Activated B cell treated with CpG ODN at 0.5 μM for 24 hours (primary cell): ENCODE results near the gene EEIG1. TPM values are rescaled to one million over a fixed set of nuclear protein-coding genes. Genes with fewer than 3 reads are reported as not detected.

Source experiments
- ATAC-seq: fragments of 200-7000 bp; cut with Tn5 transposase; one replicate; pipeline ENCODE4 v1.10.0; 2021; ENCODE audit warnings: low read depth, mild to moderate bottlenecking, moderate library complexity
- CTCF ChIA-PET: fragments of 350-600 bp; sonication (Branson Sonifier 250); formaldehyde crosslinking; loops from one replicate; lab custom pipeline; 2021; ENCODE audit warnings: antibody characterized with exemption; lab: Charles Lee
- POLR2A ChIA-PET: fragments of 350-600 bp; sonication (Branson Sonifier 250); formaldehyde crosslinking; loops from one replicate; lab custom pipeline; 2021; ENCODE audit warnings: antibody characterized with exemption; lab: Charles Lee
- DNase-seq: peaks from one replicate; pipeline ENCODE4 v3.0.0; 2022
- H3K27ac Mint-ChIP-seq: one replicate; pipeline ENCODE4 v1.8.0; 2020; ENCODE audit warnings: mixed read lengths
- H3K27me3 Mint-ChIP-seq: one replicate; pipeline ENCODE4 v1.8.0; 2021; ENCODE audit warnings: mixed read lengths
- H3K36me3 Mint-ChIP-seq: one replicate; pipeline ENCODE4 v1.8.0; 2021; ENCODE audit warnings: low read depth, mixed read lengths
- H3K4me1 Mint-ChIP-seq: one replicate; pipeline ENCODE4 v1.8.0; 2021; ENCODE audit warnings: mixed read lengths
- H3K4me3 Mint-ChIP-seq: one replicate; pipeline ENCODE4 v1.8.0; 2020; ENCODE audit warnings: mild to moderate bottlenecking, mixed read lengths
- H3K9me3 Mint-ChIP-seq: one replicate; pipeline ENCODE4 v1.8.0; 2020; ENCODE audit warnings: mixed read lengths
- intact Hi-C: fragments of 100-400 bp; cut with micrococcal nuclease; formaldehyde crosslinking; loops from one replicate; pipeline ENCODE4 v1.15.1; 2024
- total RNA-seq: library from RNA; stranded (reverse); gene quantifications from 2 replicates; pipeline ENCODE4 v1.2.3, GENCODE V29; 2022
- TF ChIP-seq, protein P1 (sequence below): fragments of 200-600 bp; IDR thresholded peaks from one replicate; pipeline ENCODE4 v1.8.0; 2022; ENCODE audit warnings: antibody characterized with exemption, mild to moderate bottlenecking

Gene EEIG1
- total RNA-seq = 65.8 and 88.1 TPM in 2 replicates

DNA sequence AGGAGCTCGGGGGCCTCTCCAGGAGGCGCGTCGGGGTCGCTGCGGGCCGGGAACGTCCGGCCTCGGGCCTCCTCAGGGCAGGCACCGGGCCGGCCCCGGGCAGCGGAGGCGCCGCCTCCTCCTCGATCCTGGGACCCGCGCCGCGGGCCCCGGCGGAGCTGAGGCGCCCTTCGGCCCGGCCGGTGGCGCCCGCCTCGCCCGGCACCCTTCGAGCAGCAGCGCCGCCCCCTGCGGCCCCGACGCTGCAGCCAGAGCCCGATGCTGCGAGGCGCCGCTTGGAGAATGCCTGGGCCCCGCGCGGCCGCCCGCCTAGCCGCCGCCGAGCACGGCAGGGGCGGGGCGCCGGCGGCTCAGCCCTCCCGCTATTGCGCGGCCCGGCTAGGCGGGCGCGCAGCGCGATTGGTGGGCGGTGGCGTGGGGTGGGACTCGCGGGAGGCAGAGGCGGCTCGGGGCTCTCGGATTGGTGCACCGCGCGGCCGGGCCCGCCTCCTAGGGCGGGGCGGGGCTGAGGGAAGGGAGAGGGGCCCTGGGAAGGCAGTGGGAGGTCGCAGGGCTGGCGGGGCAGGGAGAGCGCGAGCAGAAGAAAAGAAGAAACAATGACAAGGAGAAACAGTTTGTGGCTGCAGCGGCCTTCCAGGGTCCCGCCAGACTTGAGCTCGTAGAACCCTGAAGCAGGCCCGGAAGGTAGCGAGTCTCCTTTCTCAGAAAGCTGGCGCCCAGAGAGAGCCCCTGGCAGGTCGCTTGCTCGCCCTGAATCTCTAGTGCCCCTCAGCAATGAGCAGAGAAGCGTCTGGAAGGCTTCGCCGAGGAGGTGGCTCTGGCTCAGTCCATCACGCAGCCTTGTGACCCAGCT lies at the start of gene EEIG1:
Gene EEIG1 (minus strand): TSS at position 284 of the 853 bp plus-strand sequence. CDS start 852 bp downstream, outside the sequence.
- POLR2A ChIA-PET = interaction anchor here (0.7 to 8.1 kb wide), 17 partner anchors 10 to 135 kb away, joined by 3 to 93 read pairs (median 5); partner anchors contain the start of genes DPM2, NAIF1 and SLC25A25
- TF ChIP-seq, protein P1, sequence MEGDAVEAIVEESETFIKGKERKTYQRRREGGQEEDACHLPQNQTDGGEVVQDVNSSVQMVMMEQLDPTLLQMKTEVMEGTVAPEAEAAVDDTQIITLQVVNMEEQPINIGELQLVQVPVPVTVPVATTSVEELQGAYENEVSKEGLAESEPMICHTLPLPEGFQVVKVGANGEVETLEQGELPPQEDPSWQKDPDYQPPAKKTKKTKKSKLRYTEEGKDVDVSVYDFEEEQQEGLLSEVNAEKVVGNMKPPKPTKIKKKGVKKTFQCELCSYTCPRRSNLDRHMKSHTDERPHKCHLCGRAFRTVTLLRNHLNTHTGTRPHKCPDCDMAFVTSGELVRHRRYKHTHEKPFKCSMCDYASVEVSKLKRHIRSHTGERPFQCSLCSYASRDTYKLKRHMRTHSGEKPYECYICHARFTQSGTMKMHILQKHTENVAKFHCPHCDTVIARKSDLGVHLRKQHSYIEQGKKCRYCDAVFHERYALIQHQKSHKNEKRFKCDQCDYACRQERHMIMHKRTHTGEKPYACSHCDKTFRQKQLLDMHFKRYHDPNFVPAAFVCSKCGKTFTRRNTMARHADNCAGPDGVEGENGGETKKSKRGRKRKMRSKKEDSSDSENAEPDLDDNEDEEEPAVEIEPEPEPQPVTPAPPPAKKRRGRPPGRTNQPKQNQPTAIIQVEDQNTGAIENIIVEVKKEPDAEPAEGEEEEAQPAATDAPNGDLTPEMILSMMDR = no peak
- Mint-ChIP-seq H3K27ac (peak within 1 kb of the TSS; percentile 94), H3K36me3 (peaks cover 10% of the 10 kb centered on the region), H3K9me3 (no peaks in the 10 kb centered on the region), H3K27me3 (no peaks in the 10 kb centered on the region), H3K4me3 (peak within 1 kb of the TSS; percentile 94), H3K4me1 (peaks cover 72% of the 10 kb centered on the region)
- CTCF ChIA-PET = interaction anchor here (3.7 to 5.5 kb wide), 2 partner anchors 26 to 53 kb away, joined by 29 to 33 read pairs; no protein-coding TSS in a partner anchor
- intact Hi-C loops = loop anchor here (1.0 to 5.0 kb wide), 7 partner anchors 10 to 146 kb away; partner anchors contain the start of genes NAIF1 and PTGES2
- ATAC-seq (peak; percentile 82), DNase-seq (peak; percentile 99)

DNA sequence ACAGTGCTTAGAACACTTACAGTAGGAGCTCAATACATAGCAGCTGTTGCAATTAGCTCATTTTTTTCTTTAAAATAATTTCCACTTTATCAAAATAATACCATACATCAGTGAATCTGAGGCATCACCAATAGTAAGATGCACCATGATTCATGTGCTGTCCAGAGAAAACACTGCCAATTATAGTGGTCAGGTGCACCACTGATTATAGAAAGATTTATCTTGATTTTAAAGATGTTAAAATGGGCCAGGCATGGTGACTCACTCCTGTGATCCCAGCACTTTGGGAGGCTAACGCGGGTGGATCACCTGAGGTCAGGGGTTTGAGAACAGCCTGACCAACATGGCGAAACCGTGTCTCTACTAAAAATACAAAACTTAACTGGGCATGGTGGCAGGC lies 46.9 kb upstream of the EEIG1 start:
- no peaks in the 10 kb centered on the region for H3K27me3 Mint-ChIP-seq
- peak overlapping the region; percentile 15 for H3K4me3 Mint-ChIP-seq
- H3K27ac Mint-ChIP-seq = peak overlapping the region; percentile 88
- DNase-seq (no peak), ATAC-seq (no peak)
- no peaks in the 10 kb centered on the region for H3K36me3 Mint-ChIP-seq
- H3K9me3 Mint-ChIP-seq = no peaks in the 10 kb centered on the region
- intact Hi-C loops = loop anchor here (2.0 kb wide), 2 partner anchors 39 to 57 kb away; partner anchors contain the start of gene NAIF1
- ChIA-PET CTCF (interaction anchor here (1.1 to 5.7 kb wide), 3 partner anchors 53 to 84 kb away, joined by 4 to 34 read pairs (median 14); no protein-coding TSS in a partner anchor), POLR2A (interaction anchor here (0.6 to 6.7 kb wide), 9 partner anchors 17 to 662 kb away, joined by 3 to 69 read pairs (median 6); partner anchors contain the start of genes EEIG1 and ST6GALNAC4)
- H3K4me1 Mint-ChIP-seq = peaks cover 81% of the 10 kb centered on the region
- TF ChIP-seq, protein P1 = no peak

DNA sequence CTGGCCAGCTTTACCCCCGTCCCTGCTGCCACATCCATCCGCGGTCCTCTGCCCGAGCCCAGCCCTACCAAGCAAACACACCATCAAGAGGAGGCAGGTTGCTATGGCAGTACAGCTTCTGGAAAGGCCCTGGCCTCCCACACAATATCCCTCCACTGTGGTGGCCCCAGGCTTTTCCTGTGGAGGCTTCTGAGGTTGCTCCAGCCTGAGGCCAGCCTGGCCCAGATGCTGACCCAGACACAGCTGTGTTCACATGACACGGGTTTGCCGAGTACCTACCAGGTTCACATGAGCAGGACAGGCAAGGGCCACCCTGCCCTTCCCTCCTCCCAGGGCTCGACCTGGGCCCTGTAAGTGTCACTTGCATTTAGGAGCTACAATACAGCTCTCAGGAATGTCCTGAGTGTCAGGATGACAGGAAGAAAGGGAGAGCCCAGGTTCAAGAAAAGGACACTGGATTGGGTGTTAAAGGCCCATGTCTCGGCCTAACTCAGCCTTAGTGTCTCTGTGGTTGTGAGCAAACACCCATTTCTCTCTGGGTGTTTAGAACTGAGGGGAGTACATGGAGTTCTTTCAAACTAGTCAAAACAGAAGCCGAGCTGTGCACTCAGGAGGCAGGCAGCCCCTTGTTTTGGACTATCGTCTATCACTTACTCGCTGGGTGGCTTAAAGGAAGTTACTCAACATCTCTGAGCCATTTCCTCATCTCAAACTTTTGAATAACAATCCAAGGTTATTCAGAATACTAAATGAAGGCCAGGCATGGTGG lies 46.2 kb upstream of the EEIG1 start:
- ATAC-seq (peak; percentile 14), DNase-seq (no peak)
- peak overlapping the region; percentile 67 for H3K4me3 Mint-ChIP-seq
- ChIA-PET CTCF (interaction anchor here (1.1 to 5.7 kb wide), 4 partner anchors 8 to 84 kb away, joined by 4 to 34 read pairs (median 11); no protein-coding TSS in a partner anchor), POLR2A (interaction anchor here (0.6 to 6.7 kb wide), 16 partner anchors 9 to 110 kb away, joined by 3 to 69 read pairs (median 6); partner anchors contain the start of genes EEIG1 and ST6GALNAC4)
- peaks cover 86% of the 10 kb centered on the region for H3K4me1 Mint-ChIP-seq
- TF ChIP-seq, protein P1 = no peak
- intact Hi-C loops = loop anchor here (1.0 to 2.0 kb wide), 4 partner anchors 20 to 56 kb away; partner anchors contain the start of gene NAIF1
- H3K27me3 Mint-ChIP-seq = no peaks in the 10 kb centered on the region
- no peaks in the 10 kb centered on the region for H3K9me3 Mint-ChIP-seq
- H3K27ac Mint-ChIP-seq = peak overlapping the region; percentile 88
- H3K36me3 Mint-ChIP-seq = no peaks in the 10 kb centered on the region

DNA sequence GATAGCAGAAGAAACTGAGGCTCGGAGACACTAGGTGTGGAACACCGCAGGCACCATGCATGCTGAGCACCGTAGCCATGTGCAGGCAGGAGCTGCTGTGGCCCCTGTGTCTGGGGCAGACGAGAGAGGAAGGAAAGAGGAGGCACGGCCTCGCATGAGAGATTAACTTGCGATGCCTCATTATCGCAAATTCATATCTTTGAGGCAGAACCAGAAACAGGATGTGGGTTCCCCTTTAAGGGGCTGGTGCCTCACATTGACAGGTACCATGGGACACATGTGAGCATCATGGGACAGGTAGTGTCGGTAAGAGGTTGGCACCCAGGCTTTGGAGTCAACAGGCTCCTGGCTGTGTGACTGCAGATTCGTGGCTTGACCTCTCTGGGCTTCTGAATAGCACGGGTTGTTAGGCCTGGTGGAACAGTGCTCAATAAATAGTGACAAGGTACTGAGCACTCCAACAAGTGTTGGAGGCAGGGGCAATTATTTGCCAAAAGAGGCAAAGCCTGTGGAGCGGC lies 45.5 kb upstream of the EEIG1 start:
- H3K27ac Mint-ChIP-seq = peak overlapping the region; percentile 88
- no peaks in the 10 kb centered on the region for H3K27me3 Mint-ChIP-seq
- H3K9me3 Mint-ChIP-seq = no peaks in the 10 kb centered on the region
- POLR2A ChIA-PET = interaction anchor here (0.9 to 6.7 kb wide), 16 partner anchors 8 to 89 kb away, joined by 3 to 69 read pairs (median 6); partner anchors contain the start of gene EEIG1
- no peaks in the 10 kb centered on the region for H3K36me3 Mint-ChIP-seq
- ATAC-seq = peak; percentile 81
- H3K4me1 Mint-ChIP-seq = peaks cover 83% of the 10 kb centered on the region
- peak; percentile 53 for DNase-seq
- TF ChIP-seq, protein P1 = no peak
- CTCF ChIA-PET = interaction anchor here (0.8 to 5.7 kb wide), 5 partner anchors 9 to 83 kb away, joined by 3 to 34 read pairs (median 8); no protein-coding TSS in a partner anchor
- intact Hi-C loops = loop anchor here (1.0 to 2.0 kb wide), 4 partner anchors 19 to 56 kb away; partner anchors contain the start of gene NAIF1
- H3K4me3 Mint-ChIP-seq = peak overlapping the region; percentile 67
